GM19452 (cell line): ENCODE data around the gene UBE2C.

Experiments used
- ATAC-seq: cut with Tn5 transposase; IDR thresholded peaks from one replicate; pipeline ENCODE4 v1.9.1; 2021; ENCODE audit not compliant: unreplicated experiment

UBE2C gene

DNA sequence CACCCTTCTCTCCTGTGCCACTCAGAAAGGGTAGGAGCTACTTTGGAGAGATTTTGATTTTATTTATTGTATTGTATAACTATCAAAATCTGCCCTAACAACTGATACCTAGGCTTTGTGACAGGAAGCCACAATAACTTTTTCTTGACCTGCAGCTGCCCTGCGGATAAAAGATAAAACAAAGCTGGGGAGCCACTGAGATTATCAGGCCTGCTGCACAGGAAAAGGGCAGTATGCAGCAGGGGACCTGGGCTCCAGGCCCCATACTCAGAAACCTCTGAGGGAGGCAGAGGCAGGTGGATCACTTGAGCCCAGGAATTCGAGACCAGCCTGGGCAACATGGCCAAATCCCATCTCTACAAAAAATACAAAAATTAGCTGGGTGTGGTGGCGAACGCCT lies 20.2 kb downstream of the UBE2C start:
- no peak for ATAC-seq

DNA sequence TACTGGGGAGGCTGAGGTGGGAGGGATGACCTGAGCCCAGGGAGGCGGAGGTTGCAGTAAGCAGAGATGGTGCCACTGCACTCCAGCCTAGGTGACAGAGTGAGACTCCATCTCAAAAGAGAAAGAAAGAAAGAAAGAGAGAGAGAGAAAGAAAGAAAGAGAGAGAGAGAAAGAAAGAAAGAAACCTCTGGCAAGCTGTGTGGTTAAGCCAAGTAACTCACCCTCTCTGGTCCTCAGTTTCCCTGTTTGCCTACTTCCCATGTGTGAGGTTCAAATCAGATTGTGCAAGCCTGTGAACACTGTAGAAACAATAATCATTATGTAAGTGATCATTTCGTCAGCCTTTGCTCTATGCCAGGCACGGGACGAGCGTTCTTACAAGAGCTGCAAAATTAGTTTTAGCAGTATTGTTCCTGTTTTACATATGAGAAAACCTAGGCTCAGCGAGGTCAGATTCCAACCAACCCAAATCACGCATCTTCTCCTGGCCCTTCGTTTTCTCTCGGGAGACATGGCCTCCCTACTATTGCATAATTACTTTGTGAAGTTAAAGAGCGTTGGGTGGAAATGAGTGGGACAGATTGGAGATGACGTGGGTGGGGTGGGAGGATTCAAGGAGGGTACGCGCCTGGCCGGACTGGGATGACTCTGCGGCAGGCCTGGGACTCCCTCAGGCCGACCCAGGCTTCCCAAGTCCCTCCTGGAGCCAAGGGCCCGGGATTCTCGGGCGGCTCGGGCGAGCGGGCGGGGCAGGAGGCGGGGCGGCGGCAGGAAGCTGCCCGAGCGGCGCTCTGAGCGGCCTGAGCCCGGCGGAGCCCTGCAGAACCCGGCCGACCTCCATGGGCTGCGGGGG lies 20.8 kb downstream of the UBE2C start, which contains the start of gene SNX21:
Gene SNX21 (plus strand): TSS at position 770 of the 853 bp plus-strand sequence. CDS start 121 bp downstream, outside the sequence.
- ATAC-seq = no peak

DNA sequence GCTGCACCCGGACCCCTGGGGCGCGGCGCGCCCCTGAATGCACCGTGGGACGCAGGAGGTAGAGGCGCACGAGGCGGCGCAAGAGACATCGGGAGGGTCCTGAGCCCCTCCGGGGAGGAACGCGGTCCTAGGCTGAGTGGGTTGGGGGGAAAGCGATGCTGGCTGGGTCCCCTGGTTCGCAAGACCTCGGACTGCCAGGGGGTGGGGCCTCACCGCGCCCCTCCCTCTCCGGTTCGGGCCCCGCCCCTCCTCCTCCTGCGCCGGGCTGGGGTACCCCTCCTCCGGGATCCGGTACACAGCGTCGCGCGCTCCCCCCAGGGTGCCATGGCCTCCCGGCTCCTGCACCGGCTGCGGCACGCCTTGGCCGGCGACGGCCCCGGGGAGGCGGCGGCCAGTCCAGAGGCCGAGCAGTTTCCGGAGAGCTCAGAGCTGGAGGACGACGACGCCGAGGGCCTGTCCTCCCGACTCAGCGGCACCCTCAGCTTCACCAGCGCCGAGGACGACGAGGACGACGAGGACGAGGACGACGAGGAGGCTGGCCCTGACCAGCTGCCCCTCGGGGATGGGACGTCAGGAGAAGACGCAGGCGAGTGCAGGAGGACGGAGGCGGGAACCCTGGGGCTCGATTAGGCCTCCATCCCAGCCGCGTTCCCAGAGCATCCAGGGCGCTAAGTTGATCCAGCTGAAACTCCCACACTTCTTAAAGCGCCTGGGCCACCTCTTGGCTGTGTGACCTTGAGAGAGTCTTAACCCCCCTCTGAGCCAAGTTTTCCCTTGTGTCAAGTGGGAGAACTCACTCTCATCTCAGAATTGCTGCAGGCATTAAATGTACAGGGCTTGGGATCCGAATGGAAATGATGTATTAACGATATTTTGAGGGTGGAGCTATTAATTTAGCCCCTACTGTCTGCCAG lies 21.7 kb downstream of the UBE2C start:
- ATAC-seq = no peak

DNA sequence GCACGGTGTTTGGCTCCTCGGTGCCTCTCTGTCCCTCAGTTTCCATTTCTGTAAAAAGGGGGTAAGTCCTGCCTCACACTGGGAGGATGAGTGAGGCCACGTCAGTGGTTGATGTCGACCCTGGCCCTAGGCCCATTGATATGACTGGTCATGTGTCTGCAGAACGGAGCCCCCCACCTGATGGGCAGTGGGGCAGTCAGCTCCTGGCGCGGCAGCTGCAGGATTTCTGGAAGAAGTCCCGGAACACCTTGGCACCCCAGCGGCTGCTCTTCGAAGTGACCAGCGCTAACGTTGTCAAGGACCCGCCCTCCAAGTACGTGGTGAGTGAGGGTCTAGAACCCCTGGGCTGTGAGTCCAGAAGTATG lies 22.3 kb downstream of the UBE2C start:
- ATAC-seq = no peak

DNA sequence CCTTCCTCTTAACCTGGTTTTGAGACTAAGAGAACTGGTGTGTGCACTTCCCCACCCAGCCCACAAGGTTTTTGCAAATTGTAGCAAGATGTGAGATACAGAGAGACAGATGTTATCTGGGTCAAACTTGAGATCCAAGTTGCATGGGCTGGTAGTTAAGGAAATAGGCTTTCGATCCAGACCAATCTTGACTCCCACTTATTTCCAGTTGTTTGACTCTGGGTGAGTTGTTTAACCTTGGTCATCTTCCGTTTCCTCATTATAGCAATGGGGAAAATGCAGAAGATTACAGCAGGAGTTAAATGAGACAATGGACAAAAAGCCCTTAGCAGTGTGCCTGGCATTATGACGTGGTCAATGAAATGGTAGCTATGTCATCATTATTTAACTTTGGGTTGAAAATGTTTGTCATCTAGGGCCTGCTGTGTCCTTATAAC lies 22.9 kb downstream of the UBE2C start:
- ATAC-seq = no peak

DNA sequence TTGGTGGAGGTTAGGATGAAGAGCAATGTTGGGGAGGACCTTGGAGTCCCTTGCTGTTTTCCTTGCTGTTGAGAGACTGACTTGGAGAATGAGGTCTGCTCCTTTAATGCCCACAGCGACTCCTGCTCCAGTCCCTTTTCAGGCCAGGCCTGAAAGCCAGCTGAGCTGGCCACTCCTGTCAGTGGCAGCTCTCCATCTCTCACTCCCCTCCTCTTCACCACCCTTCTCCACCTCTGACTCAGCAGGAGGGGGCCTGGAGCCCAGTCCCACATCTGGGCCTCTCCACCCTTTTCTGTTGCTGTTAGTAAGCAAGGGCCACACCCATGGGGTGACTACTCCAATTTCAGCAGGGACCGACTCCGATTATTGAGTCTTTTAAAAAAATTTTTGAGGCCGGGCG lies 23.4 kb downstream of the UBE2C start:
- ATAC-seq = no peak

DNA sequence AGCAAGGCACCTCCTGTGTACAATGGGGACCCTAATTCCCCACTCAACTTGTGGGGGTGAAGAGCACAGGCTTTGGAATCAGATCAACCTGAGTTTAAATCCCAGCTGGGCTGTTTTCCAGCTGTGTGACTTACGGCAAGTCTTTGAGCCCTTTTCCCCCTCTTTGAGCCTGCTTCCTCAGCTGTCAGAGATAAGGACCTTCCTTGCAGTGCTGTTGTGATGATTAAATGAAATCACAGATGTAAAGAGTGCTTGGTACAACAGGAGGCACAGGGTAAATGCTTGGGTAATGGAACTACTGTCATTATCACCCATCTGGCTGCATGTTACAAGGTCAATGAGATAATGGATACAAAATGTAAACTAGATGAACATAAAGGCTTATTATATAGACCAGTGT lies 24.4 kb downstream of the UBE2C start:
- no peak for ATAC-seq

DNA sequence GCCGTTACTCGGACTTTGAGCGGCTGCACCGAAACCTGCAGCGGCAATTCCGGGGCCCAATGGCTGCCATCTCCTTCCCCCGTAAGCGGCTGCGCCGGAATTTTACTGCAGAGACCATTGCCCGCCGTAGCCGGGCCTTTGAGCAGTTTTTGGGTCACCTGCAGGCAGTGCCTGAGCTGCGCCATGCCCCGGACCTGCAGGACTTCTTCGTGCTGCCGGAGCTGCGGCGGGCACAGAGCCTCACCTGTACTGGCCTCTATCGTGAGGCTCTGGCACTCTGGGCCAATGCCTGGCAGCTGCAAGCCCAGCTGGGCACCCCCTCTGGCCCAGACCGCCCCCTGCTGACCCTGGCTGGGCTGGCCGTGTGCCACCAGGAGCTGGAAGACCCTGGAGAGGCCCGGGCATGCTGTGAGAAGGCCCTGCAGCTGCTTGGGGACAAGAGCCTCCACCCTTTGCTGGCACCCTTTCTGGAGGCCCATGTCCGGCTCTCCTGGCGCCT lies 28.3 kb downstream of the UBE2C start:
- no peak for ATAC-seq

DNA sequence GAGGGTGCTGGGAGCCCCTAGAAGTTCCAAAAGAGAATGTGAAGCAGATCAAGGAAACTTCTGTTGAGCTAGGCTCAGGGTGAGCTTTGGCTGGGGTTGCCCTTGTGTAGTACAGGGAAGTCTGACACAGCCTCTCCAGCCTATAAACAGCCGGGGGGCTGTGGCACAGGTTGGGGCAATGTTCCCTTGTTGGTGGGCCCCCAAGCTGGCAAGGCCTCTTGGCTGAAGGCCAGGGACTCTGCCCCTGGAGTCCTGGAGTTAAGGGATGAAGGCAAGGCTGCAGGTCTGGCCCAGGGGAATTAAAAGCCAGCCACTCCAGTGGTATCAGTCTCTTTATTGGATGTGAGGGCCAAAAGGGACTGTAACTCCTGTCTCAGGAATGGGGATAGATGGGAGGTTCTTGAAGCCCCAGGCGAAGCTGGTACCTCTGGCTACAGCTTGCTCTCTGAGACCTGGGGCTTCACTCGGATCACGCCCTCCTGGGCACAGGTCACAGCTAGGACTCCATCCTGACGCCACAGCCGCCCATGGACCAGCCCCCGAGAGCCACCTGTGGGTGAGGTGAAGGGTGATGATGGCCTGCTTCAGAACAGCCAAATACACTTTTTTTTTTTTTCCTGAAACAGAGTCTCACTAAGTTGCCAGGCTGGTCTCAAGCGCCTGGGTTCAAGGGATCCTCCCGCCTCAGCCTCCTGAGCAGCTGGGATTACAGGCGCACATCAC lies 29.1 kb downstream of the UBE2C start:
- ATAC-seq = no peak

DNA sequence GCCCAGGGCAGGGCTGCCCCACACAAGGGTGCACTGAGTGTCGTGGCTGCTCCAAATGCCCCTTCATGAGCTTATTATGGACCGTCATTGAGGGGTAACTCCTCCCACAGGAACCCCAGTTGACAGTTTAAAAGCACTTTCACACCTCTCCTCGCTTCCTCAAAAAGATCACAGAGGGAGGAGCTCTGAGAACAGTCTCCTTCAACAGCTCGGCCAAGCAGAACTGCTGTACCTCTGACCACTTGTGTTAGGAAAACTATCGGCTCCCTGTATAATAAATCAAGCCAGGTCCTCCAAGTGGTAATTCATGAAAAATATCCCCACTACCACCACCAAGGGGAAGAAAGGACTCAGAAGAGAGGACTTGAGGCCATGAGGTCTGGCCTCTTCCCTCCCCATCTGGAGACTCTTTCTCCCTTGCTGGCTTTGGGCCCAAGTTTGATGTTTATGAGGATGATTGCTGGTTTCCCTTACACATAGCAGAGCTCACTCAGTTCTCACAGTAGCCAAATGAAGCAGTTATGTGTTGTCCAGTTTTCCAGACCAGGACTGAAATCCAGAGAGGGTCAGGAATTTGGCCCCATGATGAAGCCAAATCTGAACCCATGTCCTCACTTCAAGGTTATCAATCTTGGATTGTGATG lies 29.8 kb downstream of the UBE2C start:
- peak; percentile 70 for ATAC-seq

DNA sequence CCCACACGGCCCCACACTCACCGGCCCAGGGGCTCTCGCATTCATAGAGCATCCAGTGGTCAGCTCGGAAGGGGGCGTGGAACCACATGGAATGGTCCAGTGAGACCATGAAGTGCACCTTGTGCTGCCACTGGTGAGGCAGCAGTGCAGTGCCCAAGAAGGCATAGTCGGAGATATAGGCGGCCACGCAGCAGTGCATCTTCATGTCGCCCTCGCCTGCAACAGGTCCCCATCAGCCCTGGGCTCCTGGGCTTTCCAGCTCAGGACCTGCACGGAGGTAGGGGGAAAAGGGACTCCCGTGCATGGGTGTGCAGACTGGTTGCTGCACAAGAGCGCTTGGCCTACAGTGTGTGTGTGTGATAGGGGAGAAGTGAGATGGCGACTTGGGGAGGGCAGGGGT lies 31.1 kb downstream of the UBE2C start:
- ATAC-seq = no peak

DNA sequence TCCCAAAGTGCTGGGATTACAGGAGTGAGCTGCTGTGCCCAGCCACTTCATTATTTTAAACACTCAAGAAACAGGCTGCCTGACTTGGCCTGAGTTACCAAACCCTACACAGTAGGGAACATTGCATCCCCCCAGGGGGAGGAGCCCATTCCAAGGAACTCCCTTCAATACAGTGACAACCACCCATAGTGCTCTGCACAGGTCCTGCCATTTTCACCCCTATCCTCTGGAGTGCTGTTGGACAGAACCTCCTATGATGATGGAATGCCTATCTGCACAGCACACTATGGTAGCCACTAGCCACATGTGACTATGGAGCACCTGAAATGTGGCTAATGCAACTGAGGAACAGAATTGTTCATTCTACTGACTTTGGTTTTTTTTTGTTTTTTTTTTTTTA lies 33.0 kb downstream of the UBE2C start:
- no peak for ATAC-seq

DNA sequence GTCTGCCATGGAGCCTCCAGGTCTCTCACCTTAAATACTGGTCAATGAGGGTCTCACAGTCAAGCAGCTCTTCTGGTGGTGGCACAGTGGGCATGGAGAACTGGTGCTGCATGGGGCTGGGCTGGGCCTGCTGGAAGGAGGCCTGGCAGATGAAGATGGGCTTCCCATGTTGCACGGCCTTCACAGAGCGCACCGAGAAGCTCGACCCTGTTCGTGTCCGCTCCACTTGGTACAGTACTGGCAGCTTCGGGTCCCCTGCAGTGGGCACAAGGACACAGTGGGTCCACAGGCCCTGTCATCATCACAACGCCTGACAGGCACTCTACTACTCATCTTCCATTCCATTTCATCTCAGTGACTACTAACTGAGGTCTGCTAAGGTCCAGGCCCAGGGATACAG lies 36.0 kb downstream of the UBE2C start:
- ATAC-seq = no peak

DNA sequence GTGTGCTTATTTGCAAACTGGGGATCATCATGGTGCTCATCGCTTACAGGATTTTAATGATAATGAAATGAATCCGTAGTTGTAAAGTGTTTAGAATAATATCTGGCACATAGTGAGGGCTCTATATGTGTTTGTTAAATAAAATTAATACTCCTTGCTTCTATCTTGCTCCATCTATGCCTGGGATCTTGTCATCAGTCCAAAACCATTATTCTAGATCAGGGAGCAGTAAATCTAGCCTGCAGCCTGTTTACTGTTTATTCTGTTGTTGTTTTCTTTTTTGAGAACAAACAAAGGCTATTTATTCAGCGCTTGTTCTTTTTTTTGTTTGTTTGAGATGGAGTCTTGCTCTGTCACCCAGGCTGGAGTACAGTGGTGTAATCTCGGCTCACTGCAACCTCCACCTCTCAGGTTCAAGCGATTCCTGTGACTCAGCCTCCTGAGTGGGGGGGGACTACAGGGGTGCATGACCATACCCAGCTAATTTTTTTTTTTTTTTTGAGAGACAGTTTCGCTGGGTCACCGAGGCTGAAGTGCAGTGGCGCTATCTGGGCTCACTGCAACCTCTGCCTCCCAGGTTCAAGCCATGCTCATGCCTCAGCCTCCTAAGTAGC lies 36.6 kb downstream of the UBE2C start:
- no peak for ATAC-seq

DNA sequence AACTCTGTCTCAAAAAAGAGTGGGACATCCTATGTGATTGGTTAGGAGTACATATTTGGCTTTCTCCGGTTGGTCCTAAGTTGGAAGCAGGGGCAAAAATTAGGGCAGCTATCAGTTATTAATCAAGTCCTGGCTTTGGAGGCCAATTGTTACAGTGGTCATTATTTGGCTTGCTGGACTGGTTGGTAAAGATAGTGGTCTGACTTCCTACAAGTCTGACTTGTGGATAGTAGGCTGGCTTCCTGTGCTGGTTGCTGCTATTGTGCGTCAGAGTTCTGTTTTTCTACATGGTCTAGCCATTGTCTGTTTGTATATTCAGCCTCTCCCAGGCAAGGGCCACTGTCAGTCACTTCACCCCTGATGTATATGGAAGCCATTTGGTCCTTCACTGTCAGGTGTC lies 37.8 kb downstream of the UBE2C start:
- no peak for ATAC-seq

DNA sequence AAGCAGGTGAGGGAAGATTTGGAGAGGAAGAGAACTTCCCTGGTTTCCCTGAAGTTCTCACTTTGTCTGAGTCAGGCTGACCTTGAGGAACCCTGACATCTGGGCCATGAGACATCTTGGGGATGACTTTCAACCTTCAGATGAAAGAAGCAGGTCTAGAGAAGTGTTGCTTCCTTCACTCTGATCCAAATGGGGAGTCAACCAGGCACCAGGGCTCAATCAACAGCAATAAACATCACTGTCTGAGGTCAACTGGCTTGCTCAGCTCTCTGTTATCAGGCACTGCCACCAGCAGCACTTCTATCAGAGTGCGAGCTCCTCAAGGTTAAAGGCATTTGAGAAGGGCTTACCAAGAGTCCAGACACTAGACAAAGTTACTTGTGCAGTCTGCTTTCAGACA lies 38.5 kb downstream of the UBE2C start:
- ATAC-seq = no peak

DNA sequence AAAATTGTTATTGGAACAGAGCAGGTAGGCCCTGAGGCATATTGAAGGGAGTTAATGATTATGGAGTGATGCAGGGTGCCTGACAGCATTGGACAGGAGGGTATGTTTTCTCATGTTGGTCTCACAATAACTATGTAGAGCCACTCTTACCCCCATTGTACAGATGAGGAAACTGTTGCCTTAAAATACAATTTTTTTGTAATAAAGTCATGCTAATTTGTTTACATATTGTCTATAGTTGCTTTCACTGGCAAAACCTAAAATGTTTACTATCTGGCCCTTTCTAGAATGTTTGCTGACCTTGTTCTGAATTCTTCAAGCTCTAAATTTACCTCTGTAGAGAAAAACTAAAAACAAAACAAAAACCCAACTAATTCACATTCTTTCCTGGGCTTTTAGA lies 39.1 kb downstream of the UBE2C start:
- no peak for ATAC-seq

DNA sequence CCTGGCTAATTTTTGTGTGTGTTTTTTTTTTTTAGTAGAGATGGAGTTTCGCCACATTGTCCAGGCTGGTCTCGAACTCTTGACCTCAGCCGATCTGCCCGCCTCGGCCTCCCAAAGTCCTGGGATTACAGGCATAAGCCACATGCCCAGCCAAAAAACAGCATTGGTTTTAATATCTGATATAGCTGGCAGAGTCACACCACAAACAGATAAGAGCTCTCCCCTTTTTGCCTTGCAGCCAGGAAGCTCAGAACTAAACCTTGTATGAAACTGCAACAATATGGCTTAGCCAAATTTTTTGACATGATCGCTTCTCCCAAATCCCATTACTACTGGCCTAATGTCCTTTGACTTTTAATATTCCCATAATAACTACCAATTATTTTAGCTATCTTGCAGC lies 39.9 kb downstream of the UBE2C start:
- no peak for ATAC-seq

DNA sequence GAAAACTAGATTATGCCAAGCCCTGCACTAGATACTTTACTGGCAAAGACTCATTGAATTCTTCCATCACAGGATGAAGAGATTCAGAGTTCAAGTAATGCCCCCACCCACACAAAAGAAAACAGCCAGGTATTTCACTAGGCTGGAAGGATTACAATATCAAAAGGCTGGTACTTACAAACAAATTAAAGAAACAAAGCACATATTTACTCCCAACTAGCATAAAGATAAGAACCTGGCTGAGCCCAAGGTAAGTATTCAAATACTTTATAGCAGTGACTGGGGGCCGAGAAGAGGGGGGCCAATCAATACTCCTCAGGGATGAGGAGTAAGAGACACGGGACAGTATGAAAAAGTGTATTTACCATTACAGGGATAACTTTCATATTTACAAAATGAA lies 41.0 kb downstream of the UBE2C start:
- no peak for ATAC-seq
